BE2C (cell line): ENCODE data around the gene UVSSA.

Experiments
- DNase-seq: peaks from one replicate; pipeline ENCODE4 v3.0.0-alpha.2; 2020
- H3K27me3 ChIP-seq: fragments of 250-450 bp; sonication (Bioruptor Pico); 2 replicates; pipeline ENCODE4 v1.5.1; 2020; ENCODE audit warnings: mild to moderate bottlenecking
- H3K36me3 ChIP-seq: fragments of 250-450 bp; sonication (Bioruptor Pico); 2 replicates; pipeline ENCODE4 v1.5.1; 2020; ENCODE audit warnings: mild to moderate bottlenecking
- H3K4me1 ChIP-seq: fragments of 250-450 bp; sonication (Bioruptor Pico); 2 replicates; pipeline ENCODE4 v1.5.1; 2020
- H3K4me3 ChIP-seq: 2 replicates; pipeline ENCODE4 v1.5.1; 2011; ENCODE audit warnings: low read depth, low read length
- H3K9me3 ChIP-seq: fragments of 250-450 bp; sonication (Bioruptor Pico); 2 replicates; pipeline ENCODE4 v1.5.1; 2020
- TF ChIP-seq, protein P1 (sequence below): IDR thresholded peaks from 2 replicates; pipeline ENCODE4 v1.5.1; 2012; ENCODE audit warnings: mild to moderate bottlenecking, low read depth, low read length

UVSSA gene

DNA sequence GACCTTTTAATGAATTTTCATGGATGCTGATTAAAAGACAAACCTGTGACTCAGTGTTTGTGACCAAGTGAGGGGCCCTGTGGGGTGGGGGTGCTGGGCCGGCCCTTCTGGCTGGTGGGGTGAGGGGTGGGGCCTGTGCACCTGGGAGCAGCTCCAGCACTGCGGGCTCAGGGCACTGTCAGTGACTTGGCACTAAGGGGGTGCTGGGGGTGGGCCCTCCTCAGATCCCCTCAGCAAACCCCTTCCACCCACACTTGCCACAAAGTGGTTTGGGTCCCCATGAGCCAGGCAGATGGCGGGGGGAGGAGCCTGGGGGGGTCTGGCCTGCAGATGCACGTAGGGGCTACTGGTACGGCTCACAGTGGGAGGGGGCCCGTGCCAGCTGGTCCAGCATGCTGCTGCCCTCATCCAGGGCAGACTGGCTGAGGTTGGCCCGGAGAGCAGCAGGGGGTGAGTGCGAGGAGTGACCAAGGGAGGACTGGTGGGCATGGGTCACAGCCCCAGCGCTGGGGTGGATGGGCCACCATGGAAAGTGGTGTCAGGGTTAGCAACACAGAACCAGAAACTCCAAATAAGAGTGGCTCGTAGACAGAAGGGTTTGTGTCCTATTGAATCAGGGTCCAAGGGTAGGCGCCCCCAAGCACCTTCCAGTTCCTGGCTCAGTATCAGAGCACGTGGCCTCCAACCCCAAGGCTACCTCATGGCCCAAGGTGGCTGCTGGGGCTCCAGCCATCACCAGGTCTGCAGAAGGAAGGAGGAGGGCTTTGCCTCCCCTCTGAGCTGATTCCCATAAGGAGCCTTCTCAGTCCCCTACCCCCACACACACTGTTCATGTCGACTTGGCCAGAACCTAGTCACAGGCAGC, 49.2 kb downstream of the UVSSA start:
- no peaks in the 10 kb centered on the region for H3K9me3 ChIP-seq
- no peaks in the 10 kb centered on the region for H3K36me3 ChIP-seq
- TF ChIP-seq, protein P1, sequence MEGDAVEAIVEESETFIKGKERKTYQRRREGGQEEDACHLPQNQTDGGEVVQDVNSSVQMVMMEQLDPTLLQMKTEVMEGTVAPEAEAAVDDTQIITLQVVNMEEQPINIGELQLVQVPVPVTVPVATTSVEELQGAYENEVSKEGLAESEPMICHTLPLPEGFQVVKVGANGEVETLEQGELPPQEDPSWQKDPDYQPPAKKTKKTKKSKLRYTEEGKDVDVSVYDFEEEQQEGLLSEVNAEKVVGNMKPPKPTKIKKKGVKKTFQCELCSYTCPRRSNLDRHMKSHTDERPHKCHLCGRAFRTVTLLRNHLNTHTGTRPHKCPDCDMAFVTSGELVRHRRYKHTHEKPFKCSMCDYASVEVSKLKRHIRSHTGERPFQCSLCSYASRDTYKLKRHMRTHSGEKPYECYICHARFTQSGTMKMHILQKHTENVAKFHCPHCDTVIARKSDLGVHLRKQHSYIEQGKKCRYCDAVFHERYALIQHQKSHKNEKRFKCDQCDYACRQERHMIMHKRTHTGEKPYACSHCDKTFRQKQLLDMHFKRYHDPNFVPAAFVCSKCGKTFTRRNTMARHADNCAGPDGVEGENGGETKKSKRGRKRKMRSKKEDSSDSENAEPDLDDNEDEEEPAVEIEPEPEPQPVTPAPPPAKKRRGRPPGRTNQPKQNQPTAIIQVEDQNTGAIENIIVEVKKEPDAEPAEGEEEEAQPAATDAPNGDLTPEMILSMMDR: no peak
- DNase-seq: no peak
- no peak overlapping the region for H3K4me3 ChIP-seq
- no peaks in the 10 kb centered on the region for H3K4me1 ChIP-seq
- H3K27me3 ChIP-seq: peaks cover 11% of the 10 kb centered on the region; the same call in 1 of the 2 replicates

DNA sequence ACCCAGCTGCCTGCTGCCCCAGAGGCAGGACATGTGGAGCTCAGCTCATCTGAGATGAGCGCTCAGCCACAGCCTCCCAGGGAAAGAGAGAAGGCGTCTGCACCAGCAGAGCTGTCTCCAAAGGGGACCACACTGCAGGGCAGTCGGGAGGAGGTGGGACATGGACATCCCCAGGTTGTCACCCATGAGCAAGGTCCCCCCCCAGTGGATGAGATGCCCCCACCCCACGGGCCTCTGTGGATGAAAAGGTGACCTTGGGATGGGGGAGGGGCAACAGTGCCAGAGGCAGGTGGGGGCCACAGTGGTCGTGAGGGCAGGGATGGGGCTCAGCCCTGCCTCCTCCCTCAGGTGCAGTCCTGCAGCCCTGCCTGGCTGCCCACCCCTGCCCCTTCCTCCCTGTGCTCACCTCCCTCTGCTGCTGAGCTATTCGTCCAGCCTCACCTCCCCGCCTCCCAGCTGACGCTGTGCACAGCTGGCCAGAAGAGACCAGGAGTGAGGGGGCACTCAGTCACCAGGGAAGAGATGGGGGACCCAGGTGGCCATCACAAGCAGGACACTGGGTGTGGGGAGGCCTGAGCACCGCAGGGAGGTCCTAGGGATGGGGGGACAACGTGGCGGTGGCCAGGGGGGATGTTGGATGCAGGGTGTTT, 49.9 kb downstream of the UVSSA start:
- TF ChIP-seq, protein P1: no peak
- Histone ChIP-seq H3K36me3 (no peaks in the 10 kb centered on the region), H3K4me1 (no peaks in the 10 kb centered on the region), H3K4me3 (no peak overlapping the region), H3K9me3 (no peaks in the 10 kb centered on the region), H3K27me3 (peaks cover 18% of the 10 kb centered on the region)
- DNase-seq: peak; percentile 4

DNA sequence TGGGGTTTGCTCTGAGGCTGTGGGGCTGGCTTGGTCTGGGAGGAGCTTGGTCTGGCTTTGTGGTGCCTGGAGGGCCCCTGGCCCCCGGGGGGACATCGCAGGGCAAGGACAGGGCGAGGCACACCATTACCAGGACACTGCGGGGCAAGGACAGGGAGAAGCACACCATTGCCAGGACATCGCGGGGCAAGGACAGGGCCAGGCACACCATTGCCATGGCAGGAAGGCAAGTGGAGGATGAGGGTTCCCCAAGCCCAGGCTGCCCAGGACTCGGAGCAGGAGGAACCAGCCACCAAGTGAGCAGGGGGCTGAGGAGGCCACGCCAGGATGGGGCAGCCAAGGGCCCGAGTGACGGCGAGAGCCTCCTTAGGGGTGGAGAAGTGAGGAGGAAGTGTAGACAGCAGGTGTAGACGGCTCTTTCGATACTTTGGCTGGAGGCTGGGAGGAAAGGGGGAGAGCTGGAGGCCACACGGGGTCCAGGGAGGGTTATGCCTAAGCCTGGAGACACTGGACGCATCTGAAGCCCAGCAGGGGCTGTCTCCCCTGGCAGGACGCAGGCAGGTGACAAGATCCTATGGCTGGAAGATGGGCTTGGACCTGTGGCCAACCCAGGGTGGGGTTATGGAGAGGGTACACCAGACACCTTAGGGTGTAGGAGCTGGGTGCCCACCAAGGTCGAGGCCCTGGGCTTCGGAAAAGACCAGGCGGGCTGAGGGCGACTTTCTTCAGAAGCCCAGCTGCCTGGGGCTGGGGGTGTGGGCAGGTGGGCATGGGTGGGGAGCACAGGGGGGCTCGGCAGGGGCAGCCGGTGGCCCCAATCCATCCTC, 51.9 kb downstream of the UVSSA start:
- Histone ChIP-seq H3K4me1 (no peaks in the 10 kb centered on the region), H3K4me3 (no peak overlapping the region), H3K36me3 (no peaks in the 10 kb centered on the region), H3K27me3 (peaks cover 38% of the 10 kb centered on the region), H3K9me3 (no peaks in the 10 kb centered on the region)
- TF ChIP-seq, protein P1: no peak
- peak; percentile 4 for DNase-seq

DNA sequence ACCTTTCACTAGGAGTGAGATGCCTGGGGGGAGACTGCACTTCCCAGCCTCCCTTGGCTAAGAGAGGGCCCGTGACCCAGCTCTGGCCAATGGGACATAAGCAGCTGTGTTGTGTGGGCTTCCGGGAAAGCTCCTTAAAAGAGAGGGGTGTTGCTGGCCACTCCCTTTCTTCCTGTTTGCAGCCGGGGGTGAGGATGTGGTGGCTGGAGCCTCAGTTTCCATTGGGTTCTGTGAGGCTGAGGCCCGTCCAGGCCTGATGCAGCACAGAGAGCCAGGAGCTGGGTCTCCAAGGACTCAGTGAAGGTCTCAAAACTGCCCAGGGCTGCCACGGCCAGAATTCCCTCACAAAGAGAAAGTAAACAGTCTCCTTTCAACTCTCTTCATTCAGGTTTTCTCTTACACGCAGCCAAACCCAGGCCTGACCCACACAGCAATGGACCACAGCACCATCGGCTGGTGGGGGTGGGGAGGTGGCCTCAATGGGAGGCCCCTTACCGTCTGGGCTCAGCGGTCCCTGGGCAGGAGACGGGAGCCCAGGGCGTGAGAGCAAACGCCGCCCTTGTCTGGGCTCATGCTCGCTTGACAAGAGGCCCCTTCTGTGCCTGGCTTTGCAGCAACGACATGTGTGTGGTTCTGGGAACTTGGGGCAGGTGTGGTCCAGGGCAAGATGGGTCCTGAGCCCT, 52.6 kb downstream of the UVSSA start:
- H3K9me3 ChIP-seq: no peaks in the 10 kb centered on the region
- no peaks in the 10 kb centered on the region for H3K36me3 ChIP-seq
- H3K4me1 ChIP-seq: no peaks in the 10 kb centered on the region
- H3K4me3 ChIP-seq: no peak overlapping the region
- DNase-seq: peak; percentile 4
- H3K27me3 ChIP-seq: peaks cover 45% of the 10 kb centered on the region
- TF ChIP-seq, protein P1: no peak

DNA sequence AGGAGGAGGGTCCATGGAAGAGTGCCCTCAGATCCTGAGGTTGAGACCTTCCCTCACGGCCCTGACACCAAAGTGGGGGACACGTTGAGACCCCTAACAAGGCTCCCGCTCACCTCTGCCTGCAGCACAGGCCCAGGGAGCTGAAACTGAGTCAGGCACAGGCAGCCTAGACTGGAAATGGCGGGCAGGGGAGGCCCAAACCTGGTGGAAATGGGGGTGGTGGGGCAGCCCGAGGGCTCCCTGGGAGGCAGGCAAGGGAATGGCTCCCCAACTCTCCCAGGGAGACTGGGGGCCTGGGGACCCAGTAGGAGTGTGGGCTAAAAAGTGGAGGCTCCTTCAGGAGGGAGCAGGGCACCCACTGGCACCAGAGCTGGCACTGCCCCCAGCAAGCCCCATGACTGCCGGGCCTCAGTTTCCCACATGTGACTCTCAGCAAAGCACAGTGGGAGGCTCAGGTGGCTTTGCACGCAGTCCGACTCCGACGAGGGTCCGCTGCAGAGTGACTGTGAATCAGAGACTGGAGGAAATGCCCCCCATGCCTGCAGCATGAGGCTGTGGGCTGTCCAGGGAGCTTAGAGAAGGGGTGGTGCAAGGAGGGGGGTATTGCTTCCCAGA, 53.3 kb downstream of the UVSSA start:
- no peaks in the 10 kb centered on the region for H3K9me3 ChIP-seq
- TF ChIP-seq, protein P1: no peak
- peaks cover 52% of the 10 kb centered on the region for H3K27me3 ChIP-seq
- H3K36me3 ChIP-seq: no peaks in the 10 kb centered on the region
- no peaks in the 10 kb centered on the region for H3K4me1 ChIP-seq
- no peak overlapping the region for H3K4me3 ChIP-seq
- DNase-seq: no peak
